HCT116 (cell line): ENCODE results near the gene LIMS3.
"Not testable (repeated sequence)": the region's sequence is repeated elsewhere in the genome, so short reads cannot be mapped to it uniquely, and the experiment has no call there.

Experiments used
- CTCF ChIP-seq, 3 experiments: fragments of 200-600 bp in 1 of 3; sonication (generic) in 1 of 3; IDR thresholded peaks in 2 of 3; conservative IDR thresholded peaks in 1 of 3; 2 replicates each; pipeline ENCODE4 v1.5.1; 2012 to 2017; ENCODE audit warnings: low read depth in 2 of 3, low read length in 2 of 3, antibody characterized with exemption in 1 of 3, borderline replicate concordance in 1 of 3, control low read depth in 1 of 3, mild to moderate bottlenecking in 1 of 3, mixed read lengths in 1 of 3, mixed run types in 1 of 3, moderate library complexity in 1 of 3; ENCODE audit not compliant: insufficient read depth in 1 of 3
- EGR1 ChIP-seq: IDR thresholded peaks from 2 replicates; pipeline ENCODE4 v1.6.1; 2012; ENCODE audit warnings: low read depth
- EZH2 ChIP-seq: fragments of 200-600 bp; sonication (generic); IDR thresholded peaks from 2 replicates; pipeline ENCODE4 v1.6.1; 2017; ENCODE audit warnings: antibody characterized with exemption, mixed run types
- EZH2phosphoT487 ChIP-seq: fragments of 200-600 bp; IDR thresholded peaks from 2 replicates; pipeline ENCODE4 v1.6.1; 2018; ENCODE audit warnings: antibody characterized with exemption, borderline replicate concordance
- MAX ChIP-seq: IDR thresholded peaks from 2 replicates; pipeline ENCODE4 v1.6.1; 2012
- POLR2A ChIP-seq: IDR thresholded peaks from 2 replicates; pipeline ENCODE4 v1.7.0; 2011; ENCODE audit warnings: borderline replicate concordance; ENCODE audit not compliant: insufficient read depth, insufficient read length; ENCODE audit errors: extremely low read depth
- SP1 ChIP-seq: IDR thresholded peaks from 2 replicates; pipeline ENCODE4 v1.6.1; 2012; ENCODE audit warnings: low read depth
- YY1 ChIP-seq: IDR thresholded peaks from 2 replicates; pipeline ENCODE4 v1.6.1; 2011; ENCODE audit warnings: low read length, low read depth, moderate library complexity, mild to moderate bottlenecking; ENCODE audit not compliant: insufficient replicate concordance; ENCODE audit errors: extremely low read depth
- ZNF274 ChIP-seq: fragments of 200-500 bp; sonication (Bioruptor generic); IDR thresholded peaks from 2 replicates; pipeline ENCODE4 v1.6.1; 2014; ENCODE audit warnings: mild to moderate bottlenecking, low read depth, low read length, inconsistent platforms

GRCh38 chr2:109897769-109898461 lies 573 bp upstream of the LIMS3 start:
- not testable (repeated sequence) for TF ChIP-seq CTCF (IDR thresholded peaks at IDR 0.05 in 2 of 3, conservative IDR thresholded peaks at IDR 0.05 in 1 of 3; ENCODE audit: borderline replicate concordance in 1 of 3, insufficient read depth in 1 of 3, low read depth in 2 of 3, low read length in 2 of 3); SP1; POLR2A; EZH2phosphoT487; YY1; EZH2; MAX; EGR1; ZNF274
